ENCODE results near the gene PADI1.
"Not testable (repeated sequence)": the region's sequence is repeated elsewhere in the genome, so short reads cannot be mapped to it uniquely, and the experiment has no call there.

Gene PADI1

GRCh38 chr1:17241011-17241779 lies 36.3 kb downstream of the PADI1 start:
- not testable (repeated sequence) for DNase-seq (ENCODE audit: low read depth in 2 of 2)

- not testable (repeated sequence) for DNase-seq (ENCODE audit: low read depth in 2 of 2)
Measured at GRCh38 chr1:17241780-17242074, 36.8 kb downstream of the PADI1 start.

GRCh38 chr1:17243274-17243673 lies 38.3 kb downstream of the PADI1 start:
- no peak for DNase-seq (ENCODE audit: low read depth in 2 of 2)

- DNase-seq (ENCODE audit: low read depth in 2 of 2): no peak
Measured at GRCh38 chr1:17244821-17245740, 40.2 kb downstream of the PADI1 start.

GRCh38 chr1:17245816-17246325 lies 40.9 kb downstream of the PADI1 start:
- DNase-seq (ENCODE audit: low read depth in 2 of 2): no peak

GRCh38 chr1:17246971-17247370 lies 42.0 kb downstream of the PADI1 start:
- no peak for DNase-seq (ENCODE audit: low read depth in 2 of 2)

- DNase-seq (ENCODE audit: low read depth in 2 of 2): no peak
Measured at GRCh38 chr1:17248781-17249180, 43.9 kb downstream of the PADI1 start, which contains the start of gene PADI3. TSS of gene PADI3 (plus strand) at chr1:17249098. CDS start at chr1:17249138, 40 bp downstream.

GRCh38 chr1:17250601-17251000 lies 45.7 kb downstream of the PADI1 start:
- DNase-seq (ENCODE audit: low read depth in 2 of 2): no peak

- no peak for DNase-seq (ENCODE audit: low read depth in 2 of 2)
Measured at GRCh38 chr1:17251246-17251645, 46.3 kb downstream of the PADI1 start.

- no peak for DNase-seq (ENCODE audit: low read depth in 2 of 2)
Measured at GRCh38 chr1:17251701-17252376, 46.9 kb downstream of the PADI1 start.

GRCh38 chr1:17255336-17255735 lies 50.4 kb downstream of the PADI1 start:
- no peak for DNase-seq (ENCODE audit: low read depth in 2 of 2)

GRCh38 chr1:17258116-17258757 lies 53.3 kb downstream of the PADI1 start:
- DNase-seq (ENCODE audit: low read depth in 2 of 2): no peak

- no peak for DNase-seq (ENCODE audit: low read depth in 2 of 2)
Measured at GRCh38 chr1:17258758-17259130, 53.8 kb downstream of the PADI1 start.

- no peak for DNase-seq (ENCODE audit: low read depth in 2 of 2)
Measured at GRCh38 chr1:17259233-17259873, 54.4 kb downstream of the PADI1 start.

GRCh38 chr1:17260264-17260663 lies 55.3 kb downstream of the PADI1 start:
- no peak for DNase-seq (ENCODE audit: low read depth in 2 of 2)

- no peak for DNase-seq (ENCODE audit: low read depth in 2 of 2)
Measured at GRCh38 chr1:17260738-17261137, 55.8 kb downstream of the PADI1 start.

GRCh38 chr1:17263936-17264335 lies 59.0 kb downstream of the PADI1 start:
- no peak for DNase-seq (ENCODE audit: low read depth in 2 of 2)

- DNase-seq (ENCODE audit: low read depth in 2 of 2): no peak
Measured at GRCh38 chr1:17264470-17264869, 59.5 kb downstream of the PADI1 start.

- no peak for DNase-seq (ENCODE audit: low read depth in 2 of 2)
Measured at GRCh38 chr1:17265162-17265561, 60.2 kb downstream of the PADI1 start.

GRCh38 chr1:17265950-17266349 lies 61.0 kb downstream of the PADI1 start:
- DNase-seq (ENCODE audit: low read depth in 2 of 2): no peak

Data from stimulated activated CD8-positive, alpha-beta memory T cell treated with anti-CD3 and anti-CD28 coated beads, Interleukin-7, amount 100 ng/mL, for 4 hours (primary cell).